ENCODE results near the gene NEURL4.

The NEURL4 gene

GRCh38 chr17:7321466-7321865 is 7.7 kb downstream of the NEURL4 start:
- no peak for DNase-seq

- no peak for DNase-seq
These were observed 10.8 kb downstream of the NEURL4 start for GRCh38 chr17:7318121-7318860.

DNA sequence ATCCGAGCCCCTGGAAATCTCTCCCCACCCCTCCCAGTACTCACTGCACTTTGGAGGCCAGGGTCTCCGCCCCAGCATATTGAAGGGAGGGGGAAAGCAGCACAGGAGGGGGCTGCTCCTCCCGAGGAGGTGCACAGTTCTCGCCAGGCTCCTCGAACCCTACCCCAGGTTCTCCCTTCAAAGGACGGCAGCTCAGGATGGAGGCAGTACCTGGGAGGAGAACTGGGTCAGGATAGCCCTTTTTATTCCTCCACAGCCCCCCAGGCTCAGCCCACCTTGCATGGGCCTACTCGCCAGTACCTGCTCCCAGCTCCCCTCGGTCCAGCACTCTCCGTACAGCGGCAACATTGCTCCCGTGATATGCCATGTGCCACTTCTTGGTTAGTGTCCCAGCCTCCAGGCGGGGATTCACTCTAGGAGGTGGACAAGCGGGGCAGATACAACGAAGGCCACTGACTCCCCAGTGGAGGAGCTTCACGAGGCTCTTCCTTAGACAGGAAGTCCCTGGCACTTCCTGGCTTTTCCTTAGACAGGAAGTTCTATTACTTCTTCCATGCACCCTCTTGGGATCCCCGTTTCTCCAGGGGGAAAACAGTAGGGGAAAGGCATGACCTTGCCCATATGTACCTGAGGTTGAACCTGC is 11.9 kb downstream of the NEURL4 start:
- DNase-seq, result no peak

GRCh38 chr17:7315570-7316235 is 13.4 kb downstream of the NEURL4 start:
- no peak for DNase-seq

- DNase-seq, result peak; percentile 91
These were observed 14.2 kb downstream of the NEURL4 start, which contains the start of gene GPS2 for GRCh38 chr17:7314719-7315569. Gene GPS2 (minus strand): TSS chr17:7315360. CDS start chr17:7315052, 308 bp downstream.

DNA sequence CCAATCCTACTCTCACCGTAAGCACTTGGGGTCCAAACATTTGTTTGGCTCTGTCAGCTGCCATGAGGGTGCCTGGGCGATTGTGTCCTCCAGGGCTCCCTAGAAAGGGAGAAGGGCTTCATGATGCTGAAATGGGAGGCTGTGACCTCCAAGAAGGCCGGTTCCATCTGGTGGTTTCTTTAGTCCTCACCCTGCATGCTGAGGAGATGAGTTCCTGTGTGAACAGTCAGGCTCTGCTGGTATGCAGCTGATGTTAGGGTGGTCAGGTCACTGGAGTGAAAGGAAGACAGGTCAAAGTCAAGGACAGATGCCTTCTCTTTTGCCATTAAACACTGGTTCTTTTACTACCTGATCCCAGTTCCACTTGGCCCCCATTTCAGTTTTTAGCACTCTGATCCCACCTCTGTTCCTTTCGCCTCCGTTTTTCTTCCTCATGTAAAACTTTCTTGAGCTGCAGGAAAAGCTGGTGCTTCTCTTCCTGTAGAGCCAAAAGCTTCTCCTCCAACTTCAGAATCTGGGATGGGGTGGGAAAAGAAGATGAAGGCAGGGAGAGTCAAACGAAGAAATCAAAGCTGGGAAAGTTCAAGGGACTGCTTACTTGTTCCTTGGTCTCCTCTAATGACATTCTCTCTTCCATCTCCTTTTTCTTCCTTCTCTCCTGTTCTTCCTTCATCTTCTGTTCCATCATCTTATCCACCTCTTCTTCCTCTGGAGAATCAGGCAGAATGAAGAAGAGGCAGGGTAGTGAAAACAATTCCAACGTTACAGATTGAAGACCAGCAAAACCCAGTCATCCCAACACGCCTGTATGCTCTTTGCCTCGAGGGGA is 15.0 kb downstream of the NEURL4 start:
- DNase-seq, result no peak

DNA sequence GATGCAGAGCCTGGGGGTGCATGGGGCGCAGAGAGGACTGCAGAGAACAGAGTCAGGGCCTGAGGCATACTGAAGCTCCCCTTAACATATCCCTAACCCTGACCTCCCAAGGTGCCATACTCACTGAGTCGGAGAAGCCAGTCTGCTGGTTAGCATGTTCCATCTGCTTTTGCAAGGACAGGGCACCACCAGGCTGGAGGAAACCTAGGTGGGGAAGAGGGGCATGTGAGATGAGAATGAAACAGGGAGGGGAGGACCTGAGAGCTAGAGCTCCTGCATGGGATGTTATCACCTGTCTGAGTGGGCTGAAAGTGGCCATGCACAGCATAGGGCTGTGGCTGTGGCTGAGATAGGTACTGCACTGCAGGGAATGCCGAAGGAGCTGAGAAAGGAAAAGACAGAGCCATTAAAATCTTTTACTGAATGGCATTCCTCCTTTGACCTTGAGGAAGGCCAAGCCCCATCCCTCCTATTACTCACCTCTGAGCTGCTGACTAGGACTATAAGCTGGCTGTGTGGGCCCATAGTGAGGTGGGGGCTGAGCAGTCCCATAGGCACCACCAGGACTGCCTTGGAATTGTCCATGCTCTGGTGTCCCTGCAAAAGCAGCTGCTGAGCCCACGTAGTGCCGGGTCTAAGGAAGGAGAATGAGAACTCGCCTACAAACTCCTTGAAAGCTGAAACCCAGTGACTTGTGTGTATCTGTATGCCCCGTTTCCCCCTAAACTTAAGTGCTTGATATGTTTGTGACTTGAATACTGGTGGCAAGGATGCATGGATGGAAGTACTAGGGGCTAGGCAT is 15.8 kb downstream of the NEURL4 start:
- no peak for DNase-seq

- DNase-seq, result no peak
These were observed 16.6 kb downstream of the NEURL4 start for GRCh38 chr17:7312432-7313087.

GRCh38 chr17:7311110-7311705 is 17.9 kb downstream of the NEURL4 start:
- DNase-seq, result no peak

DNA sequence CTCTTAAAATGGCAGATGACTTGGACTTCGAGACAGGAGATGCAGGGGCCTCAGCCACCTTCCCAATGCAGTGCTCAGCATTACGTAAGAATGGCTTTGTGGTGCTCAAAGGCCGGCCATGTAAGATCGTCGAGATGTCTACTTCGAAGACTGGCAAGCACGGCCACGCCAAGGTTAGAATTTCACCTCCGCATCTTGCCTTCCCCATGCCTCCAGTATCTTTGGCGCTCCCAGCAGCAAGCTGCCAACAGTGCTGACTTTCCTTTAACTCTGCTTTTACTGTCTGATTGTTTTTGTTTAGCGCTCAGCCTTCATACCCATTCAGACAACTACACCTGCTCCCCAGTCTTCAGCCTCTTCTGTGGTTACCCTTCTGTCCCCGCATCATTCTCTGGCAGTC is 19.5 kb downstream of the NEURL4 start:
- DNase-seq, result no peak

DNA sequence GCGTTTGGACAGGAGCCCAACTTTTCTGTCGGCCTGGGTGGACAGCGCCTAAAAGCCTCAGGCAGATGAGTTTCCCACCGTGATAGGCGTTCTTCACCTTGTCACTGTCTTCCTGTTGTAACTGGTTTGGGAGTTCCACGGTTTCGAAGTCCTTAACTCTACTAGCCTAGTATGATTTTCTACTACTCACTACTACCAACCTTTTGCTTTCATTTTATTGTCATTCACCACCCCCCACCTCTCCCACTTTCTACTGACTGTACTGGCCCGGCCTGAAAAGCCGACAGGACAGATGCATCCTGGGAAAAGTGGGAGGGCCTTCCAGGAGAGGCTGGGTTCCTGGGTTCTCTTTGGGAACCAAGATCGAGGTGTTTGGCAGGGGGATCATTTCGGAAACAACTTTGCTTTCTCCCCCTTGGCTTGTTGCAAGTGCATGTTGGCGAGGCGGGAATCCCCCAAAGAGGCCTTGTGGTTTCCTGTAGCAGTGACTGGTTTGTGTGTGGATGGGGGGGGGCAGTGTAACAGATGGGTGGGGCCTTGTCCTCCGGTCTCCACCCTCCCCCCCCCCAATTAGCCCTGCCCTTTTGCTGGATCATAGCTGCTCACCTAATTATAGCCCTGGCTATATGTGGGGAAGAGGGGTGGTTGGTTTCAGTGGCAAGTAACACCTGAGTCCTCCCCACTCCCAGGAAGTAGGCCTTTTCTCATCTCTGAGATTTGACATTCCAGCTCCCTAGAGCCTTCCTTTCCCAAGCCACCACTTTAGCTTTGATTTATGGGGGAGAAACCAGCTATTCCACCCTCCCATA is 20.3 kb downstream of the NEURL4 start:
- peak; percentile 80 for DNase-seq

DNA sequence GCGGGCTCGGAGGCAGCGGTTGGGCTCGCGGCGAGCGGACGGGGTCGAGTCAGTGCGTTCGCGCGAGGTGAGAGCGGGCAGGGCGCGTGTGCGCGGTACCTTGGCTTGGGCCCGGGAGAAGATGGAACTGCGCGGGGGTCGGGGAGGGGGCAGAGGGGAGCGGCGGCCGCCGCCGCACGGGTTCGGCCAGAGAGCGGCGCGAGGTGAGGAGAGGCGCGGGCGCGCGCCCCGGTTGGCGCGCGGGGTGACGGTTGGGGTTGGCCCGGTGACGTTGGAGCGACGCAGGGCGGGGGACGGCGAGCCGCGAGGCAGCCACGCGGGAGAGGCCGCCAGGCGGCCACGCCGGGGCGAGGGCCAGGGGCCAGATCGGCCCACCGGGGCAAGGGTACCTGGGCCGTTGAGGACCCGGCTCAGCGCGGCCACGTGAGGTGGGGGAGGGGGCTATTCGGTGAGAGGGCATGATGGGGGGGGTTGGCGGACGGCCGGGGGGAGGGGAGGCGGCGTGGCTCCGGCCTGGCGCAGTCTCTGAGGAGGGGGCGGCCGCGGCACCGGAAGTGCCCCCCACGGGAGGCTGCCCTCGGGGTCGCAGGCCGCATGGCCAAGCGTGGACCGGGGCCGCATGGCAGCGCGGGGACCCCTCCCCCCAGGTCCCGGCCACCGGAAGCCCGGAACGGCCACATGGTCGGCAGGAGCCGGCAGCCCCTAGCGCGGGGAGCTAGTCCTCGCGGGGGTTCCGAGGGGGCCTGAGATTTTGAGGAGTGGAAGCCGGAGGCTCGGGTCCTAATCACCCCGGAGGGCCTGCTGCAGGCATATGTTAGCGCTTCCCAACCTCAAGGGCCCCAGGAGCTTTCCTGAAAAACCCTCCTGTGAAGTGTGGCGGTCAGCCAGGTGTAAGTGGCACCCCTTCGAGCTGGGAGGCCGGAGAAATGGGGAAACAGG is 21.2 kb downstream of the NEURL4 start:
- no peak for DNase-seq

DNA sequence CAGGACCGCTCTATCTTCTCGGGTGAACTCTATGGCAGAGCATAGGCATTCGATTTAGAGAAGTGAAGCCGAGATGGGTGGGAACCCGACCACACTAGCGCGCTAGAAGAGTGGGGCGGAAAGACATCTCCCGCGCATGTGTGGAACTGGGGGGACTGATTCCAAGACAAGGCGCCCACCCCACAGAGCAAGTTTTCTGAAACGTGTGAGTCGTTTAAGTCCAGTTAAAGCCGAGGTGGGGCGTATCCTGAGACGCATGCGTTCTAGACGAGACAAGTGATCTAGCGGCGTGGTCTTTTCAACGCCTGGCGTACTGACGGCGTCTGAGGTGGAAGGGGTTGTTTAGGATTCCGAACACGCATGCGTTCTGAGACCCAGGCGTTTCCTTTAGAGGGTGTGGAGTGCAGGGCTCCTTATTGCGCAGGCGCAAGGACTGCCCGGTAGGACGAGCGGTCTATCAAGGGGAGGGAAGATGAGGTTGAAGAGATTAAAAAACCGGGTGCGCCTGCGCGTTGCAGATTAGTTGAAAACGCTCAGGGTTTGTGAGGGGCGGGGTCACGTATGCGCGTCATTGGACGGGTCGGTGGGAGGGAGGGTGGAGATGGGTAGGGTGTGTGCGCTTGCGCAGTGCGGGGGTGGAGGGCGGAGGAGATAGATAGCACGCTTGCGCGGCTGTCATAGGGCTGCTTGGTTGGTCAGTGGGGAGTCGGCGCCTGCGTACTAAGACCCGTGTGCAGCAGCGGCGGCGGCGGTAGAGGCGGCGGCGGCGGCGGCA is 22.0 kb downstream of the NEURL4 start, which contains the start of gene EIF5A:
TSS of gene EIF5A (plus strand) at position 718 of the 775 bp plus-strand sequence. CDS start 2,008 bp downstream, outside the sequence.
- DNase-seq, result peak; percentile 100

- DNase-seq, result no peak
These were observed 25.0 kb downstream of the NEURL4 start for GRCh38 chr17:7304179-7304578.

DNA sequence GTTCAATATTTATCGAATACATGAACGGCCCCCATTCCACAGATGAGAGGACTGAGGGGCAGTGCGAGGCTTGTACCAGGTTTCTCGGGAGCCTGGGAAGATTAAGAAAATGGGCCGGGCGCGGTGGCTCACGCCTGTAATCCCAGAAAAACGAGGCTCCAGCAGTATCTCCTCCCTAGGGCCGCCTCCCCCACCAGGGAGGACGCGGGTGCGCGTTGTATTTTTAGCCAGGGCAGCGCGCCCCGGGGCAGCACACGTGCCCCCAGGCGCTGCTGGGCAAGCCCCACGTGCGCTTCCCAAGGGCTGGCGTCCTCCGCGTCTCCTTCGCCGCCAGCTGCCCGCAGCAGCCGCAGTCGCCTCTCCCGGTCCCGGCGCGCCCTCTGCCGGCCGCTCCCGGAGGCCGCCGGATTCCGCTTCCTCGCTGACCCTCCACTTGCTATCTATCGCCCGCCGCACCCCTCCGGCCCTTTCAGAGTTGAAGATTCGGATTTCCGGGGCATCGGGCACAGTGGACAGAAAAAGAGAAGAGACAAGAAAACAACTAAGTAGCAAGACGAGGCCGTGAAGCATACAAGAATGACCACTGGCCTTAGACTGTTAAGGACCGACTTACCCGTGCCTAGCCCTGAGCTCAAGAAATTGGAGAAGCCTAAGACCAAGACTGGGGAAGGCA is 32.8 kb downstream of the NEURL4 start:
- peak; percentile 85 for DNase-seq
